ENCODE measurements around the gene TAS1R3.
"Not testable (repeated sequence)": the region's sequence is repeated elsewhere in the genome, so short reads cannot be mapped to it uniquely, and the experiment has no call there.

TAS1R3 gene

GRCh38 chr1:1354271-1355247 is 23.5 kb downstream of the TAS1R3 start:
- DNase-seq = no peak

- no peak for DNase-seq
Measured at GRCh38 chr1:1355416-1355815, 24.3 kb downstream of the TAS1R3 start.

DNA sequence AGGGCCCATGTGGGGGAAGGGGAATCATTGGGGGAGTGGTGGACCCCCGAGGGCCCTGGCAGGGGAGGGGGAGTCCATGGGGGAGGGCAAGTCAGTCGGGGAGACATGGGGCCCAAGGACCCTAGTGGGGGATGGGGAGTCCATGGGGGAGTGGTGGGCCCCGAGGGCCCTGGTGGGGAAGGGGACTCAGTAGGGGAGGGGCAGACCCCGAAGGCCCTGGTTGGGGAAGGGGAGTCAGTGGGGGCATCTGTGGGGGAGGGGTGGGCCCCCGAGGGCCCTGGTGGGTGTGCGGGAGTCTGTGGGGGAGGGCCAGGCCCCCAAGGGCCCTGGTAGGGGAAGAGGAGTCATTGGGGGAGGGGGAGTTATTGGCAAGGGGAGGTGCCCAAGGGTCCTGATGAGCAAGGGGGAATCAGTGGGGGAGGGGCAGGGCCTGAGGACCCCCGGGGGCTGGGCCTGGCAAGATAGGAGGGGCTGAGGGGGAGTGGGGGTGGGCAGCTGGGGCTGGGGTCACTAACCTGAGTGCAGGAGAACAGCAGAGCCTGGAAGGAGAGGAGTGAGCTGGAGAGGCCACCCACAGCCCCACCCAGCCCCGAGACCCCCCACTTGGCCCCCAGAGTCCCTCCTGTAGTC is 25.2 kb downstream of the TAS1R3 start:
- no peak for DNase-seq

DNA sequence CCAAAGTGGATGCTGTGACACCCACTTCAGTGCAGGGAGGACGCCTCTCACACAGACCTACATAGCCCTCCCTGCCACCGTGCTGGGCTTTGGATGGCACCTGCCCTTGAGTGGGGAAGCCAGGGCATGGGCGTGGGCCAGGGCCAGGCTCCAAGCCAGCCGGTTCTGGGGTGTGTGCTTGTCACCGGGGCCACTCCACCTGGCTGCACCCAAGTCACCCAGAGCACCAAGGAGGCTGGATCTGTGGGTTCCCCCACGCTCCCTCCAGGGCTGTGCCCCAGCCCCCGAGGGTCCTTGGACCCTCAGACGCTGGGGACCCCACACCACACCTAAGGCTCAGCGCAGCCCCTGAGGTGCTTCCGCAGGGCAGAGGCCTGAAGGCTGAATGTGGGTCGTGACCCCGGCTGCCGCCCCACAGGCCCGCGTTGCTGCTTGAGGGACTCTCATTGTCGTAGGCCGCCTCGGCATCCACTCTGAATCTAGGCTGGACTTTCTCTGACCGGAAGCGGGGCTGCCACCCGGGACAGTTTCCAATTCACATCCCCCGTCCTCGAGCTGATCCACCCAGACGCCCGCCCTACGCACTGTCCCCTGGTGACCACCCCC is 25.8 kb downstream of the TAS1R3 start:
- DNase-seq = no peak

- no peak for DNase-seq
Measured at GRCh38 chr1:1357871-1358432, 26.9 kb downstream of the TAS1R3 start.

GRCh38 chr1:1358433-1359271 is 27.6 kb downstream of the TAS1R3 start, which contains the start of gene MXRA8:
Gene MXRA8 (minus strand): TSS chr1:1358555. CDS start chr1:1358504, 51 bp downstream.
- no peak for DNase-seq

DNA sequence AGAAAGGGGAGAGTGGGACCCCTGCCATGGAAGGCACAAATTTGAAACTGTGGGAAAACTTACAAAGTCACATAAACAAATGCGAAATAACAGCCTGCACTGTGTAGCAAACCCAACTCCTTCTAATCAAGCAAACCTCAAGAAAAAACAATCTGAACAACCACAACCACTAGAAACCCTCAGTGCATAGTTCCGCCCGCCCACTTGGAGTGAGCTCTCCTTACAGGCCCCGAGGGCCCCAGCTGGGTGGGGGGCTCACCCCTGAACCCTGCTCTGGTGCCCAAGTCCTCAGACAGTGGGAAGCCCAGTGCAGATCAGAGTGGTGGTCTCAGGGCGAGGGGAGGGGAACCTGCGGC is 28.2 kb downstream of the TAS1R3 start:
- no peak for DNase-seq

- no peak for DNase-seq
Measured at GRCh38 chr1:1359664-1360468, 28.8 kb downstream of the TAS1R3 start.

- no peak for DNase-seq
Measured at GRCh38 chr1:1360506-1361169, 29.6 kb downstream of the TAS1R3 start.

- no peak for DNase-seq
Measured at GRCh38 chr1:1361233-1361981, 30.3 kb downstream of the TAS1R3 start.

DNA sequence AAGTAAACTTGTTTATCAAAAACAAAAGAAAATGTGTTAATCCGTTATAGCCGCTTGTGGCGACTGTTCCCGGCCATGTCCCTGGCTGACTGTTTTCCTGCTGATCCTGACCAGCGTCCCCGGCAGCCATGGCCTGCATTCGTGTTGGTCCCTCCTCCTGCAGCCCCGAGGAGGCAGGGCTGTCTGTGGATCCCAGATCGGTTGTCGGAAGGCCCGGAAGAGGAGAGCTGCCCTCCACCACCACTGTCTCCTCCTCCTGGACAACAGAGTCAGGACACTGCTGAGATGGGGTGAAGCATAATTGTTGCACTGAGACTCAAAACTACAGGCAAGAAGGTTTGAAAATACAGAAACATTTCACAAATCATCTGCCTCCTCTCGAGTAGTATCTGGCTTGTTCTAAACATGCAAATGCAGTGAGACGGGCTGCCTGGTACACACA is 30.9 kb downstream of the TAS1R3 start:
- peak; percentile 71 for DNase-seq

DNA sequence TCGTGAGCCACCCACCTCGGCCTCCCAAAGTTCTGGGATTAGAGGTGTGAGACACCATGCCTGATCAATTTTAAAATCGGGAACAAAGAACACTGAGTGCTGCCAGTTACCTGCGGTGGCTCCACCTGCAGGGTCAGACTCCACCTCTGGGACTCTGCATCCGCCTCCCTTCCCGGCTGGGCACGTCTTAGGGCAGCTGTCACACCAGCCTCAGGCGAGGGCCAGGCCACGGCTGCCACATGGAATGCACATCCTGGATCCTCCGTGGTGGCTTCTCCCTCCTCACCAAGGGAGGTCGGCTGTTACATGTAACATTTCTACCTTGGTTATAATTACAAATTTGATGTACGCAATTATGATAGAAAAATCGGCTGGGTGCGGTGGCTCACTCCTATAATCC is 33.2 kb downstream of the TAS1R3 start:
- no peak for DNase-seq

DNA sequence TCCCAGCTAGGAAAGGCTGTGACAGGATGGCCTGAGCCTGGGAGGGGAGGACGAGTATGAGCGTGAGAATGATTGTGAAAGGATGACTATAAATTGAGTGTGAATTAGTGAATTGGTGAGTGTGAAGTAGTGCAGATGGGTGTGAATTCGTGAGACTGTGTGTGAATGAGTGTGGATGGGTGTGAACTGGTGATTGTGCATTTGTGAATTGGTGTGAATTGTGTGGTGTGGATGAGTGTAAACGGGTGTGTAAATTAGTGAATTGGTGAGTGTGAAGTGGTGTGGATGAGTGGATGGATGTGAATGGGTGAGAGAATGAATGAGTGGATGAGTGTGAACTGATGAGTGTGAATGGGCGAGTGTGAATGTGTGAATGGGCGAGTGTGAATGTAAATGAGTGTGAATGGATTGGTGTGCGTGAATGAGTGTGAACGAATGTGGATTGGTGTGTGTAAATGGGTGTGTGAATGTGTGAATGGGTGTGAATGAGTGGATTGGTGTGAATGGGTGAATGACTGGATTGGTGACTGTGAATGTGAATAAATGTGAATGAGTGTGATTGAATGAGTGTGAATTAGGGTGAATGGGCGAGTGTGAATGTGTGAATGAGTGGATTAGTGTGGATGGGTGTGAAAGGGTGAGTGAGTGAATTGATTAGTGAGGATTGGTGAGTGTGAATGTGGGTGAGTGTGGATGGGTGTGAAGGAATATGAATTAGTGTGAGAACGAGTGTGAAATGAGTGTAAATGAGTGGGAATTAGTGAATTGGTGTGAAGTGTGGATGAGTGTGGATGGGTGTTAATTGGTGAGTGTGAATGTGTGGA is 35.0 kb downstream of the TAS1R3 start:
- no peak for DNase-seq

GRCh38 chr1:1366699-1367066 is 35.6 kb downstream of the TAS1R3 start:
- no peak for DNase-seq

GRCh38 chr1:1367315-1367714 is 36.2 kb downstream of the TAS1R3 start:
- no peak for DNase-seq

DNA sequence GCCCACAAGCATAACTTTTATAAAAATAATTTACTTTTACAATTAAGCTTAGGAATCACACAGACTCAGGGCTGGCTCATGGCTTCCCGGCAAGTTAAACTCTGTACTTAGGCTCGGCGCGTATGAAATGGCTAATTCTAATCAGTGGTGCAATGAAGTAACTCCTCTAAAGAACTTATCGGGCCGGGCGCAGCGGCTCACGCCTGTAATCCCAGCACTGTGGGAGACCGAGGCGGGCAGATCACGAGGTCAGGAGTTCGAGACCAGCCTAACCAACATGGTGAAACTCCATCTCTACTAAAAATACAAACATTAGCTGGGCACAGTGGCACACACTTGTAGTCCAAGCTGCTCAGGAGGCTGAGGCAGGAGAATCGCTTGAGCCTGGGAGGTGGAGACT is 39.0 kb downstream of the TAS1R3 start:
- DNase-seq = not testable (repeated sequence)

- DNase-seq = no peak
Measured at GRCh38 chr1:1370771-1371300, 39.8 kb downstream of the TAS1R3 start.

GRCh38 chr1:1371364-1371745 is 40.3 kb downstream of the TAS1R3 start:
- DNase-seq = no peak
